HG03439 (cell line): ENCODE data around the gene SPAG9.

Experiments used
- ATAC-seq: cut with Tn5 transposase; IDR thresholded peaks from one replicate; pipeline ENCODE4 v1.9.1; 2021; ENCODE audit warnings: mild to moderate bottlenecking, moderate library complexity; ENCODE audit not compliant: unreplicated experiment

Gene SPAG9

GRCh38 chr17:50955667-50956120 is 165.0 kb downstream of the SPAG9 start:
- ATAC-seq = no peak

GRCh38 chr17:50955160-50955559 is 165.5 kb downstream of the SPAG9 start:
- ATAC-seq = no peak

GRCh38 chr17:50954641-50955121 is 166.0 kb downstream of the SPAG9 start:
- no peak for ATAC-seq

- ATAC-seq = no peak
Observed at GRCh38 chr17:50953831-50954601, 166.7 kb downstream of the SPAG9 start.

- ATAC-seq = no peak
Observed at GRCh38 chr17:50953518-50953830, 167.2 kb downstream of the SPAG9 start.

- ATAC-seq = no peak
Observed at GRCh38 chr17:50952889-50953288, 167.8 kb downstream of the SPAG9 start.

GRCh38 chr17:50952013-50952412 is 168.7 kb downstream of the SPAG9 start:
- no peak for ATAC-seq

GRCh38 chr17:50949989-50950877 is 170.4 kb downstream of the SPAG9 start:
- ATAC-seq = no peak

- ATAC-seq = no peak
Observed at GRCh38 chr17:50949128-50949988, 171.3 kb downstream of the SPAG9 start.

GRCh38 chr17:50948711-50949110 is 172.0 kb downstream of the SPAG9 start:
- ATAC-seq = no peak

GRCh38 chr17:50947782-50948543 is 172.7 kb downstream of the SPAG9 start:
- no peak for ATAC-seq

- ATAC-seq = no peak
Observed at GRCh38 chr17:50946891-50947781, 173.5 kb downstream of the SPAG9 start.

GRCh38 chr17:50946223-50946890 is 174.3 kb downstream of the SPAG9 start:
- no peak for ATAC-seq

GRCh38 chr17:50945779-50946222 is 174.9 kb downstream of the SPAG9 start:
- no peak for ATAC-seq

- ATAC-seq = no peak
Observed at GRCh38 chr17:50944902-50945720, 175.6 kb downstream of the SPAG9 start.

GRCh38 chr17:50944054-50944901 is 176.4 kb downstream of the SPAG9 start:
- no peak for ATAC-seq

GRCh38 chr17:50943575-50943933 is 177.1 kb downstream of the SPAG9 start:
- no peak for ATAC-seq
